ENCODE data around the gene TRIM22.

TRIM22 gene

GRCh38 chr11:5746614-5747013 lies 57.0 kb downstream of the TRIM22 start:
- no peak for DNase-seq (ENCODE audit: low spot score)

DNA sequence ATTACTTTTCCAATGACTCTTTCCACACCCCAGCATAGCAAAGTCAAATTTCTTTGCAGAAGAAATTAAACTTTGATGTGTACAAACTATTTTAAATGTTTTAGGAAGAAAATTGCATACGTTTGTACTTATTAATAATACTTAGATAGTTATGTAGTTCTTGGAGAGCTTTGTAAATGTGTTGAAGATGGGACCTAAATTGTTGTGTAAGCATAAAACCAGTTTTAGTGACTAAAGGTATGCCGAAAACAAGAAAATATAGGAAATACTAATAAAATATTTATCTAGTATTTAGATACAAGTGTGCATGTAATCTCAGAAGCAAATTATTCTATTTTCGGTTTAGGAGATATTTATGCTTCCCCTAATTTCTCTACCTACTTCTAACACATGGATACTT lies 60.2 kb downstream of the TRIM22 start:
- DNase-seq (ENCODE audit: low spot score) = no peak

- DNase-seq (ENCODE audit: low spot score) = no peak
Measured at GRCh38 chr11:5753943-5754342, 64.4 kb downstream of the TRIM22 start, which contains the start of gene OR52N4. OR52N4 (plus strand) TSS chr11:5754243; CDS start chr11:5754741, 498 bp downstream.
